HG02885 (cell line): ENCODE measurements around the gene GRIK5.
"Not testable (repeated sequence)": the region's sequence is repeated elsewhere in the genome, so short reads cannot be mapped to it uniquely, and the experiment has no call there.

Experiments
- ATAC-seq: cut with Tn5 transposase; IDR thresholded peaks from one replicate; pipeline ENCODE4 v1.9.1; 2021; ENCODE audit warnings: mild to moderate bottlenecking; ENCODE audit not compliant: unreplicated experiment, poor library complexity

GRIK5 gene

DNA sequence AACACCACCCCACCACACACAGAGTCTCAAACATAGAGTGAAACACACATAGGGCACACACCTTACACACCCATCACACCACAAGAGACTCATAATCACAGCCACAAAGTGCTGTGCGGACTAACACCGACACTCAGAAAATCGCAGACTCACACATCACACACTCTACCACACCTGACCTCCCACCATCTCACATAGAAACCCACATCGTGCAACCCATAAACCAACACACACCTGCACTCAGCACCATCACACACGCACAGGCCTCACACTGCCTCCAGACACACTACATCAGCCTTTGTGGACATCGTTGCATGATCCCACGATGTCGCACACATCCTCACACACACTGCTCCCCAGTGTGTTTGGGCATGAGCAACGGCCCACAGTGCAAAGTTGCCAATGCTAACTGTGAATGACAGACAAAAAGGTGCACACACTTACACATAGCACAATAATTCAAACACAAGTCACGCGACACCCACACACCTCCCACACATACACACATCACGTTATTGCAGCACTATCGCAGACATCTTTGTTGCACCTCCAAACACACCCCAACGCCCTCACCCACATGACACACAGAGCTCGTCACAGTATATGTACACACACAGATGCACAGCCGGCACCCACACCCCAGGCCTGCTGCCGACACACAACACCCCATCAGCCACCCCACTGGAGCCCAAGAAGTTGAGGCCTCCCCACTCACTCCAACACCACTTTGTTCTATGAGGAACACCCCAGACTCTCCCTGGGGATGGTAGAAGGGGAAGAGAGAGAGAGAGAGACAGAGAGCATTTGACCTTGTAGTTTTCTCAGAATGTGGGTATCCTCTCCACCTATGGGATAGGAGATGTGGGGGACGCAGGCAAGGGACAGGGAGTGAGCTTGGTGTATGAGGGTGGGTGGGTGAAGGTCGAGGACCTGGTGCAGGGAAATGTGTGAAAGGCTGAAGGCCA, 74.7 kb downstream of the GRIK5 start:
- ATAC-seq = no peak

DNA sequence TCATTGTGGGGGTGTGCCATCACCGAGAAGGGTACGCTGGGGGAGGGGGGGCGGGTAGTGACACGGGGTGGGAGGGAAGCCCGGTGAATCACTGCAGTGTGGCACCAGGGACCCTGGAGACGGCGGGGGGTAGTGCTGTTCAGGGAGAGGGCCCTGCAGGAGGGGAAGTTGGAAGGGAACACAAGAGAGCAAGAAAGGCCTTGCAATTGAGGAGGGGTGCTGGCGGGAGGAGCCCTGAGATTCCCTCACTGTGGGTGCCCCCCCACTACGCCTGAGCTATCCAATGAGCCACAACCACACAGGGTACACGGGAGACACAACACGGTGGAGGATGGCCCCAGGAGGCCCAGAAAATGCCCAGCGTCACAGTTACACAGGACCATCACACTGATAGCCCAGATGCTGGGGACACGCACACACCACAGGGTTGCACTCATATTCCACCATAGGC, 75.5 kb downstream of the GRIK5 start:
- ATAC-seq = no peak

DNA sequence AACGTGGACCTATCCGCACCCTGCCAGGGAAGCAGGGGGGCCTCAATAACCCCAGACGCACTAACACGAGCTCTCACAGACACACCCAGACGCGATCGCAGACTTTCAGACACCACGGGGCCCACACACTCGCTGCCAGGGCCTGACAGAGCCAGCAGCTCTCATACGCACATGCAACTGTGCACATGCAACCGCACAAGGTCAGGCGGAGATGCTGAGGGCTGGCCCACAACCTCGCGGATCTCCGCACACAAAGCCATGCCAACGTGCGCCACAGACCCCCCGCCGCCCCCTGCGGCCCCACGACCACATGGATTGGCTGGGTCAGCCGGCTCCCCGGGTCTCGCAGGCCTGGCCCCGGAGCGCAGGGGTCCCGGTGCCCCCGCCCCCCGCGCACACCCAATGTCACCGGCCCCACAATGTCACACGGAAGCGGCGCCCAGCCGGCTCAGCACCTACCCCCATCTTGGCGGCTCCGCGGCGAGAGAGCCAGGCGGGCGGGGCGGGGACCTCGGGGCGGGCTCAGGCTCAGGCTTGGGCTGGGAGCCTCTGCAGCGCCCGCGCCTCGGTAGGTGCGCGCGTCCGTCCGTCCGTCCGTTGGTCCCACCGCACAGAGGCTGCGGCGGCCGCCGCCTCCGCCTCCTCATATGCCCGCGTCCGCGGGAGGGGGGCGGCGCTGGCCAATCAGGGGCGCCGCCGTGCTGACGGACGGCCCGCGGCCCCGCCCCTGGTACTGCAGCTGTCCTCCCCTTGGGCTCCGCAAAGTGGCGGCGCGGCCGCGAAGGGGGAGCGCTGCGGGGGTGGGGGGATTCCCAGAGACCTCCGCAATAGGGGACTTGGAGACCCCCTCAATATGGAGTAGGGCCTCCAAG, 76.2 kb downstream of the GRIK5 start, which contains the start of gene ATP1A3:
ATP1A3 (minus strand) TSS at position 619 of the 872 bp plus-strand sequence; CDS start at position 465, 154 bp downstream.
- peak; percentile 67 for ATAC-seq

DNA sequence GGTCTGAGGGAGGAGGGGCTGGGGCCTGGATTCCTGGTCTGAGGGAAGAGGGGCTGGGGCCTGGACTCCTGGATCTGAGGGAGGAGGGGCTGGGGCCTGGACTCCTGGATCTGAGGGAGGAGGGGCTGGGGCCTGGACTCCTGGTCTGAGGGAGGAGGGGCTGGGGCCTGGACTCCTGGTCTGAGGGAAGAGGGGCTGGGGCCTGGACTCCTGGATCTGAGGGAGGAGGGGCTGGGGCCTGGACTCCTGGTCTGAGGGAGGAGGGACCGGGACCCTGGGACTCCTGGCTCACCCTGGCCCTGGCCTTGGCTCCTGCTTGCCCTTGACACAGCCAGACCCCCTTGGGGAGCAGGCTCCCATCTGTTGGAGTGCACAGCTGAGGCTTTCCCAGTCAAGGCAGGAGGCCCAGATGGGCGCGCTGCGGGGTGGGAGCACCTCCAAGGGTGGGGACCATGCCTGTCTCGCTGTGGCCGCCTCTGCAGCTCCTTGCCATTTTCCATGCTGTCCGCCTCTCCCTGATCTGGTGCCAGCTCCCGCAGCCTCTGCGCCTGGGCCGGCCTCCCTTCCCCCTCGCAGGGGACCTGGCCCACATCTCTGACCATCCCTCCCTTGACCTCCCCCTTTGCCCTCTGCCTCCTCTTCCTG, 78.0 kb downstream of the GRIK5 start:
- not testable (repeated sequence) for ATAC-seq

DNA sequence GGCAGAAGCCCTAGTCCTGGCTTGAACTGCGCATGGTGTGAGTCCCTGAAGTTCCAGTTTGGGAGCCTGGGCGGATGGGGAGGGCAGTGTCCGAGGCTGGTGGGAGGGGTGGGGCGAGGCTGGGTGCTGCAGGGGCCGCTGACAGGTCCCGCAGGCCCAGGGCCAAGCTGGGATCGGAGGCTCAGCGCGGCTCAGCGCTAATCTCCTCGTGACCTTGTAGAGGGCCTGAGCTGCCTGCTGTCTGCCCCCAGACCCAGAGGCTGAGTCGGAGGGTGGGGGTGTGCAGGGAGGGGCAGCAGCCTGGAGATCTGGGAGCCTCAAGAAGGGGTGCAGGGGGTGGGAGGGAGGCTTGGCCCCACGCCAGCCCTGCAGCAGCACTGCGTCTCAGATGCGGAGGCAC, 79.0 kb downstream of the GRIK5 start:
- ATAC-seq = no peak

DNA sequence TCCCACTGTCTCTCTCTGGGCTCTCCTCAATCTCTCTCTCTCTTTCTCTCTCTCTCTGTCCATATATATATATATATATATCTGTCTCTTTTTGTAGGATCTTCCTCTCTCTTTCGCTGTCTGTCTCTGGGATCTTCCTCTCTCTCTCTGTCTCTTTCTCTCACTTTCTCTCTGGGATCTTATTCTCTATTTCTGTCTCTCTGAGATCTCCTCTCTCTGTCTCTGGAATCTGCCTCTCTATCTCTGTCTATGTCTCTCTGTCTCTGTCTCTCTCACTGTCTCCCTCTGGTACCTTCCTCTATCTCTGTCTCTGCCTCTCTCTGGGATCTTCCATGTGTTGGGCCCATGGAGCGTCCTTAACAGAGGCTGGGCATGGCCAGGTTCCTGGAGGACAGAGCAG, 79.4 kb downstream of the GRIK5 start:
- ATAC-seq = no peak

DNA sequence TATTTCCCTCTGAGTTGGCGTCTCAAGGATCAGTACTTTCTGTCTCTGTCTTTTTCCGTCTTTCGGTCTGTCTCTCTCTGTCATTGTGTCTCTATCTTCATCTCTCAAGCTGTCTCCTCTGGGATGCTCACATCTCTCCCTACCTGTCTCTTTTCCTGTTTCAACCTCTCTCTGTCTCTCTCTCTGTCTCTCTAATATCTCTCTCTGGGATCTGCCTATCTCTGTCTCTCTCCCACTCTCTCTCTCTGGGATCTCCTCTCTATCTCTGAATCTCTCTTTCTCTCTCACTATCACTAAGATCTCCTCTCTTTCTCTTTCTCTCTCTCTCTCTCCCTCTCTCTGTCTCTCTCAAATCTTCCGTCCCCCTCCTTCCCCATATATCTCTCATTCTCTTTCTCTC, 80.0 kb downstream of the GRIK5 start:
- no peak for ATAC-seq

DNA sequence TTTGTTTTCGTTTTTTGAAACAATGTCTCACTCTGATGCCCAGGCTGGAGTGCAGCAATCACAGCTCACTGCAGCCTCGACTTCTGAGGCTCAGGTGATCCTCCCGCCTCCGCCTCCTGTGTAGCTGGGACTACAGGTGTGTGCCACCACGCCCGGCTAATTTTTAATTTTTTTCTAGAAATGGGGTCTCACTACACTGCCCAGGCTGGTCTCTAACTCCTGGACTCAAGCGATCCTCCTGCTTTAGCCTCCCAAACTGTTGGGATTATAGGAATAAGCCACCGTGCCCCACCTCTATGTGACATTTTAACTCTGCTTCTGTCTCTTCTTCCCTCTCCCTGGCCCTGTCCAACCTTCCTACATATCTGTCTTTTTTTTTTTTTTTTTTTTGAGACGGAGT, 81.1 kb downstream of the GRIK5 start:
- ATAC-seq = no peak

DNA sequence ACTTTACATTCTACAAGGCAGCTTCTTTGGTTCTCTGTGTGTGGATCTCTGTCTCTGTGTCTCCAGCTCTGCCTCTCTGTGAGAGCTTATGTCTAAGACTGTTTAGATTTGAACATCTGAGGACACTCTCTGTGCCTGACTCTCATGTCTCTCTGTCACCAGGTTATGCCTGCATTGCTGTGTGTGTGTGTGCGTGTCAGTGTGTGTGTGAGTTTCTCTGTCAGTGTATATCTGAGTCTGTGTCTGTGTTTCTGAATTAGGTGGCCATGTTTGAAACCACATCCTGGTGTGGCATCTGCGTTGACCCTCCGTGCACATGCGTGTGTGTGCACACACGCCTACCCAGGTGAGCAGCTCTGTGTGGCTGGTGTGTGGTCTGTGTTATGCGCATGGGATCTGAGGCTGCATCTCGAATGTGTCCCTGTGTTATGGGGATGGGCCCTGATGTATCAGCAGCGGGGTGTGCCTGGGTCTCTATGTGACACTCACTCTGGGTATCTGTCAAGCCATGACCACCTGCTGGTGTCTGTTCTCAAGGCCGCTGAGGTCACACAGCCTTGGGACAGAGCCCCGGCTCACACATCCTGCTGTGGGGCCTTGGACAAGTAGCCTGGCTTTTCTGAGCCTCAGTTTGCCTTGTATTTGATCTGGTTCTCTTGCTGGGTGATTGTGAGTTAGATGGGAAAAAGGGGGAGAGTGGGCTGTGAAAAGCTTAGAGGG, 82.7 kb downstream of the GRIK5 start:
- no peak for ATAC-seq

DNA sequence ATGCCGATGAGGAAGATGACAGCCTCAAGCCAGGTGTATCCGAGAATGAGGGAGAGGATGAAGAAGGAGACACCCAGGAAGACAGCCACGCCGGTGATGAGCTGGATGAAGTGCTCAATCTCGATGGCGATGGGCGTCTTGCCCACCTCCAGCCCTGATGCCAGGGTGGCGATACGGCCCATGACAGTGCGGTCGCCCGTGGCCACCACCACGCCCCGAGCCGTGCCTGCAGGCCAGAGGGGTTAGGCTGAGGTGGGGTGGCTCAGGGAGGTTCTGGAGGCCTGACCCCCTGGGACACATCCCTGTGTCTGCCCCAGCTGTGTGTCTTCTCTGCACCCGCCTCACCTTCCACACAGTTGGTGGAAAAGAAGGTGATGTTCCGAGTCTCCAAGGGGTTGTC, 85.0 kb downstream of the GRIK5 start:
- no peak for ATAC-seq

DNA sequence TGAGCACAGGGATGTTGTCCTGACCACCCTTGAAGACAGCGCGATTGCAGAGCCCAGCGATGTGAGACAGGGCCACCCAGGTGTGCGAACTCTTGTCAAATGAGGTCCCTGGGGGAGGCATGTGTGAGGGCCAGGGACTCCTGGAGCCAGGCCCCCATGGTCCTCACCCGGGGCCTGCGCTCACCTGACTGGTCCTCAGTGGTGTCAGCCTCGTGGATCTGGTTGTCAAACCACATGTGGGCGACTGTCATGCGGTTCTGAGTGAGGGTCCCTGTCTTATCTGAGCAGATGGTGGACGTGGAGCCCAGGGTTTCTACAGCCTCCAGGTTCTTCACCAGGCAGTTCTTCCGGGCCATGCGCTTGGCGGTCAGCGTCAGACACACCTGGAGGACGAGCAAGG, 88.3 kb downstream of the GRIK5 start:
- ATAC-seq = no peak

DNA sequence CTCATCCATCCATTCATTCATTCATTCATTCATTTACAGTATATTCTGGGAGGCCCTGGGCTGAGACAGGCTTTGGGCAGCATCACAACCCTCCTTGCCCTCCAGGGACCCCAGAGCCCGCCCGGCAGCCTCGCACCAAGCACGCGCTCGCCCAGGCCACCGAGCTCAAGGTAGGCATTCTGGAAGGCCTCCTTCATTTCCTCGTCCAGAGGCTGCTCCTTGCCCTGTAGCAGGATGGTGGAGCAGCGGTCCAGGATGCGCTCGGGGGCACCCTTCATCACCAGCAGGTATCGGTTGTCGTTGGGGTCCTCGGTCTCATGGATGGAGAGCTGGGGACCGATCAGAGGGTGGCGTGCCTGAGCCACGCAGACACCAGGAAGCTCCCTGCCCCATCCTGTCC, 91.5 kb downstream of the GRIK5 start:
- ATAC-seq = no peak

DNA sequence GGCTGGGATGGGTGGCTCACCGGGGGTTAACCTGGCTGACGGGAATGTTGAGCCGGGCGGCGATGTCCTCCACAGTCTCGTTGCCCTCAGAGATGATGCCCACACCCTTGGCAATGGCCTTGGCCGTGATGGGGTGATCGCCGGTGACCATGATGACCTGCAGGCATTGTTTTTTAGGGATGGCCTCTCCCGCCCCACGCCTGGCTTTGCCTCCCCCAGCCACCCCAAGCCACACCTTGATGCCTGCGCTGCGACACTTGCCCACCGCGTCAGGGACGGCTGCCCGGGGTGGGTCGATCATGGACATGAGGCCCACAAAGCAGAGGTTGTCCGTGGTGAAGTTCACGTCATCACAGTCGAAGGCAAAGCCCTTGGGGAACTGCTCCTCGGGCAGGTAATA, 92.1 kb downstream of the GRIK5 start:
- ATAC-seq = no peak

DNA sequence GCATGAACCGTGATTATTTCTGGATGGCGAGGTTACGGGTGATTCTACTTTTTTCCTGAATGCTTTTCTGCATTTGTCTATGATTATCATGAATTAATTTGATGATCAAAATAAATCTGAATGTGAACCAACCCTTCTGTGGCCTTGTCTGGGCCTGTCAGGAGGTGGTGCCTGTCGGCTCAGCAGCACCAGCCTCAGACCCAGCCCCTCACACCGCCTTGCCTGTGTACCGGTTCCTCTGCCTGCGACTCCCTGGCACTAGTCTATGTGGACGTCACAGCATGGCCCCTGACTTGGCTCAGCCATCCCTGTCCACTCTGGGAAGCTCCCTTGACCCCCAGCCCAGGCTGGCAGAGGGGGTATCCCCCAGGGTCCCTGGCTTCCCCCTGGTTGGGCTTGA, 95.4 kb downstream of the GRIK5 start:
- no peak for ATAC-seq

DNA sequence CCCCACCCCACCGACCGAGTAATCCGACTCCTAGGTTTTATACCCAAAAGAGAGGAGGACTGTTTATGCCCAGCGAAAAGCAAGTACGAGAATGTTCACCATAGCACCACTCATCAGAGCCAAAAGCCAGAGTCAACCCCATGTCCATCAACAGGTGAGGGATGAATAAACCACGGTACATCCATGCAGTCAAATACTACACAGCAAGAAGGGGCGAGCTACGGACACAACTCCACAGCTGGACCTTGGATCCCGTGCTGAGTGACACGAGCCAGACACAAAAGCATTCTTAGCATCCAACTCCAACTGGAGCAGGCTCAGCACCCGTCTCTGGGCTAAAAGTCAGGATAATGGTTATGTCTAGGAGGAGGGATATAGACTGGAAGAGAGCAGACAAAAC, 98.6 kb downstream of the GRIK5 start:
- no peak for ATAC-seq

DNA sequence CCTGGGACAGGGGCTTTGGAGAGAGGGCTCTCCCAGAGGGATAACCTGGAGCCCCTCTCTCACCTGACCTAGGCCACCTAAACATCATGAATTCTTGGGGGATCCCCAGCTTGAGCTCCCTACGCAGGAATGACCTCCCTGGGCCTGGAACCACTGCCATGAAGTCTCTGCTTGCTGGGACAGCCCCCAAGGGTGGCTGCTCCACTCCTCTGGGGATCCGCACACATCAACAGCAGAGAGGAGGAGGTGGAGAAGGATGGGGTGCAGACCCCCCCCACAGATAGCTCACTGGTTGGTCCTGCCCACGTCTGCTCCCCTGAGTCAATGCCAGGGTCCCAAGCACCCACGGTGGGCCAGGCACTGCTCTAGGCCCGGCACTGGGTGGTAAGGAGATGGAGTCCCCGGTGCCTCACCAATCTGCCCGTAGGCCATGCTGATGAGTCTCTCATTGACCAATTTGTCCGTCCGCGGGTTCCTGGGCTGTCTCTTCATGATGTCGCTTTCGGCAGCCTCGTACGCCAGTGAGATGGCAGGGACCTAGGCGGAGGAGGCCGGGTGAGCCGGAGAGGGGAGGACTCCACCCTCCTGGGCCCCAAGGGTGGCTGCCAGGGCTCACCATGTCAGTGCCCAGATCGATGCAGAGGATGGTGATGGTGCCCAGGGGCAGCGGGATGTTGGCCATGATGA, 100.1 kb downstream of the GRIK5 start:
- ATAC-seq = no peak

DNA sequence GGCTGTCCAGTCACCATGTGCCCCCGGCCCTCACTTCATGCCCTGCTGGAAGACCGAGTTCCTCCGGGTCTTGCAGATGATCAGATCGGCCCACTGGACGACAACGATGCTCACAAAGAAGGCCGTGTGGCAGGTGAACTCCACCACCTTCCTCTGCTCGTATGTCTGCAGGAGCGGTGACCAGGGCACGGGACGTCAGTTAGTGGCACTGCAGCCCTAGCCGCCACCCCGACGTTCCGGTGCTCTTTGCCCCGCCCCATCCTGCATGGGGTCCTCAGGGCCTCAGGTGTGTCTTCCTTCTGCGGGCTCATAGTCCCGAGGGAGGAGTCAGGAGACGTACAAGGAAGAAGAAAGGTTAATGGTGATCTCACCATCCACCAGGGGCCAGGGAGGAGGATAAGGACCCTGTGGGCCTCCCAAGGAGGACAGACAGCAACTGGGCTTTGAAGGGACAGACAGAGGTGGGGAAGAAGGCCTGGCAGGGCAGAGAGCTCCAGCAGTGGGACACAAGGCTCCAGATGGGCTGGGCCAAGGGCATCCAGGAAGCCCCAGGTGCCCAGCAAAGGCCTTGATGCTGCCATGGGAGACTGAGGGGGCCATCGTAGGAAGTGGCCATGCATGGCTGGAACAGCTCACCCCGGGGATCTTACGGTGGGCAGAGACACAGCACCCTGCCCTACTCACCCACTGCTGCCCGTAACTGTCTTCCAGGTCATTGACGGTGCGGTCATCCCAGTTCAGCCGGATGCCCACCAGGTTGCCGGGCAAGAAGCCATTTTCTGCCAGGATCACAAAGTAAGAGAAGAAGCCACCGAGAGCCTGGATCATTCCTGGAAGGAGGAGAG, 101.0 kb downstream of the GRIK5 start:
- no peak for ATAC-seq

DNA sequence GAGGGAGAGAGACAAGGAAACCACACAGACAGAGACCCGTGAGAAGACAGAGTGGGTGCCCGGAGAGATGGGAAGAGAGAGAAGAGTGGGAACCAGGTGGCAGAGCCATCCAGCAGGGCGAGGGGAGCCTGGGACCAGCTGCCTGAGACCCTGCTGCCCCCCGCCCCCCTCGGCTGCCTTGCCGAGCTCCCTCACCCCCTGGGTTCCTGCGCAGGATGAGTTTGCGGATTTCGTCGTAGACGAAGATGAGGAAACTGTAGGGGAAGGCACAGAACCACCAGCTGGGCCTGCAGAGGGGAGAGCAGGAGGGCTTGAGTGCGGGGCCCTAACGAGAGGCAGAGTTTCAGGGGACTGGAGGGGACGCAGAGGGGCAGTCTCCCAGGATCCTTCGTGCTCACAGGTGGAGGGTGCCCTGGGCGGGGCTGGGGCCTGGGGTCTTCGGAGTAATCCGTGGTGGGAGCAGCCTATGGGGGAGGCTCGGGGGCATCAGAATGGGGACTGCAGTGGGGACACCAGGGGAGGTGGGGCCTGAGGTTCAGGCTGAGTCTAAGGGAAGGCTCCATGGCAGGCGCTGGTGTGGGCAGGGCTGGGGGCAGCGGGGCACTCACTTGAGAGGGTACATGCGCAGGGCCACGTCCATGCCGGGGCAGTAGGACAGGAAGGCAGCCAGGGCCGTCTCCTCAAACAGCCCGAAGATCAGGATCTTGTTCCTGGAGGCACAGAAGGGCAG, 102.8 kb downstream of the GRIK5 start:
- ATAC-seq = no peak
